Ureter (tissue), 1 donor: ENCODE data around the gene ARHGAP30. TPM values are rescaled to one million over a fixed set of nuclear protein-coding genes. Genes with fewer than 3 reads are reported as not detected.

Experiments used
- DNase-seq: peaks from one replicate; pipeline ENCODE4 v3.0.0-alpha.2; 2020; ENCODE audit warnings: low spot score
- total RNA-seq: library from RNA; stranded (reverse); gene quantifications from one replicate; pipeline ENCODE4 v1.2.4, GENCODE V29; 2023
- donor health status: DM: yes; HTN: yes; CAD: no.

Gene ARHGAP30
- total RNA-seq, 1 donor from 2014 or later = 12.1 TPM

GRCh38 chr1:161091093-161091492 lies 21.4 kb upstream of the ARHGAP30 start:
- no peak for DNase-seq

- DNase-seq = no peak
Measured at GRCh38 chr1:161090617-161091016, 20.9 kb upstream of the ARHGAP30 start.

GRCh38 chr1:161089938-161090337 lies 20.2 kb upstream of the ARHGAP30 start:
- DNase-seq = no peak

- peak; percentile 85 for DNase-seq
Measured at GRCh38 chr1:161089251-161089924, 19.7 kb upstream of the ARHGAP30 start, which contains the start of gene NECTIN4. TSS of gene NECTIN4 (minus strand) at chr1:161089558. CDS start at chr1:161089296, 262 bp downstream.

GRCh38 chr1:161088587-161089110 lies 19.0 kb upstream of the ARHGAP30 start:
- DNase-seq = no peak

GRCh38 chr1:161086457-161086856 lies 16.8 kb upstream of the ARHGAP30 start:
- DNase-seq = no peak

GRCh38 chr1:161085165-161085564 lies 15.5 kb upstream of the ARHGAP30 start:
- DNase-seq = no peak

- no peak for DNase-seq
Measured at GRCh38 chr1:161084597-161084988, 14.9 kb upstream of the ARHGAP30 start.

- no peak for DNase-seq
Measured at GRCh38 chr1:161083748-161084596, 14.3 kb upstream of the ARHGAP30 start.

- peak; percentile 95 for DNase-seq
Measured at GRCh38 chr1:161082996-161083747, 13.5 kb upstream of the ARHGAP30 start.

- DNase-seq = no peak
Measured at GRCh38 chr1:161082483-161082882, 12.8 kb upstream of the ARHGAP30 start.

- no peak for DNase-seq
Measured at GRCh38 chr1:161081519-161081918, 11.8 kb upstream of the ARHGAP30 start.

- DNase-seq = no peak
Measured at GRCh38 chr1:161080441-161081405, 11.0 kb upstream of the ARHGAP30 start.

GRCh38 chr1:161079436-161080110 lies 9.9 kb upstream of the ARHGAP30 start:
- no peak for DNase-seq

GRCh38 chr1:161077426-161077825 lies 7.7 kb upstream of the ARHGAP30 start:
- no peak for DNase-seq

GRCh38 chr1:161076410-161076809 lies 6.7 kb upstream of the ARHGAP30 start:
- DNase-seq = no peak

- peak; percentile 92 for DNase-seq
Measured at GRCh38 chr1:161074676-161075368, 5.1 kb upstream of the ARHGAP30 start.

- no peak for DNase-seq
Measured at GRCh38 chr1:161073474-161074121, 3.9 kb upstream of the ARHGAP30 start.
